ENCODE data around the gene LCMT2.

Gene LCMT2

GRCh38 chr15:43281926-43282602 is 48.3 kb downstream of the LCMT2 start:
- H3K36me3 ChIP-seq (ENCODE audit: insufficient read depth, low read length): no peaks in the 10 kb centered on the region
- H3K27ac ChIP-seq (ENCODE audit: low read depth, low read length): no peak overlapping the region
- H3K9ac ChIP-seq (ENCODE audit: low read length): no peak overlapping the region
- H3K4me3 ChIP-seq (ENCODE audit: low read depth in 1 of 2, low read length in 2 of 2): no peak overlapping the region
- no peaks in the 10 kb centered on the region for H3K9me3 ChIP-seq (ENCODE audit: low read length)
- no peaks in the 10 kb centered on the region for H3K27me3 ChIP-seq (ENCODE audit: control insufficient read depth in 1 of 2, insufficient read depth in 2 of 2, low read length in 2 of 2)
- H3K4me1 ChIP-seq (ENCODE audit: insufficient read depth, low read length): no peaks in the 10 kb centered on the region

DNA sequence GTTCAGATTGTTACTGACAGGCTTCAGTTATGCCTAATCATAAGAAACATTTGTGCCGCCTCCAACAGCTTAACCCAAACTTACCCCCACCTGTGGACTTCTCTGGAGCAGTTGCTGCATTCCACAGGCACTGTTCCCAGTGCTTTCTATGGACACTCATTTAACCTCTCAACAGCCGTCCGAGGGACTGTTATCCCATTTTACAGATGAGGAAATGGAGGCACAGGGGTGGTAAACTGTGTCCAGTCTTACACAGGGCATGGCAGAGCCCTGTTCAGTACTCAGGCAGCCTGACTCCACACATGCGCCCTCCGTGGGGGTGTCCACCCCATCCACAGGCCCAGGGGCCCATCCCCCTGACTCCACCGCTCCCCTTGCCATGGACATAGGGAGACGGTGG is 49.4 kb downstream of the LCMT2 start:
- Histone ChIP-seq H3K4me3 (ENCODE audit: low read depth in 1 of 2, low read length in 2 of 2) (no peak overlapping the region), H3K27me3 (ENCODE audit: control insufficient read depth in 1 of 2, insufficient read depth in 2 of 2, low read length in 2 of 2) (no peaks in the 10 kb centered on the region), H3K36me3 (ENCODE audit: insufficient read depth, low read length) (no peaks in the 10 kb centered on the region), H3K27ac (ENCODE audit: low read depth, low read length) (no peak overlapping the region), H3K9ac (ENCODE audit: low read length) (no peak overlapping the region), H3K4me1 (ENCODE audit: insufficient read depth, low read length) (no peaks in the 10 kb centered on the region), H3K9me3 (ENCODE audit: low read length) (no peaks in the 10 kb centered on the region)

DNA sequence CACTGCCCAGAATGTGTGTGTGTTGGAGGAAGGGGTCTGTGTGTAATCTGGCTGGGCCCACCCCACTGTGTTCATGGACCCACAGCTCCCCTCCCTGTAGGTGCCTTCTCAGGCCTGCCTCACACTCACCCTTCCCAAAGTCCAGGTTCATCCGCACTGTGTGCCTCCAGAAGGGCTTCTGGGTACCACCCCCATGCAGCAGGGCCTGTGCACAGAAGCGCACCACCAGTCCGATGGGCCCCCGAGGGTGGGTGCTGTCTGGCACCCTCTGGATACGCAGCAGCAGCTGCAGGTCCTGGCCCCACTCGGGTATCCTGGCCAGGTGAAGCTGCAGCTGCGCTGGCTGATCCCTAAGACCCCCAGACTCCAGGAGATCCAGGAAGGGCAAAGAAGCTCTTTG is 50.9 kb downstream of the LCMT2 start:
- no peaks in the 10 kb centered on the region for H3K27me3 ChIP-seq (ENCODE audit: control insufficient read depth in 1 of 2, insufficient read depth in 2 of 2, low read length in 2 of 2)
- H3K36me3 ChIP-seq (ENCODE audit: insufficient read depth, low read length): no peaks in the 10 kb centered on the region
- no peak overlapping the region for H3K27ac ChIP-seq (ENCODE audit: low read depth, low read length)
- no peaks in the 10 kb centered on the region for H3K4me1 ChIP-seq (ENCODE audit: insufficient read depth, low read length)
- H3K4me3 ChIP-seq (ENCODE audit: low read depth in 1 of 2, low read length in 2 of 2): no peak overlapping the region
- no peaks in the 10 kb centered on the region for H3K9me3 ChIP-seq (ENCODE audit: low read length)
- H3K9ac ChIP-seq (ENCODE audit: low read length): no peak overlapping the region

GRCh38 chr15:43278869-43279268 is 51.5 kb downstream of the LCMT2 start:
- Histone ChIP-seq H3K27ac (ENCODE audit: low read depth, low read length) (no peak overlapping the region), H3K9ac (ENCODE audit: low read length) (no peak overlapping the region), H3K36me3 (ENCODE audit: insufficient read depth, low read length) (no peaks in the 10 kb centered on the region), H3K27me3 (ENCODE audit: control insufficient read depth in 1 of 2, insufficient read depth in 2 of 2, low read length in 2 of 2) (no peaks in the 10 kb centered on the region), H3K9me3 (ENCODE audit: low read length) (no peaks in the 10 kb centered on the region), H3K4me3 (ENCODE audit: low read depth in 1 of 2, low read length in 2 of 2) (no peak overlapping the region), H3K4me1 (ENCODE audit: insufficient read depth, low read length) (no peaks in the 10 kb centered on the region)

GRCh38 chr15:43277901-43278300 is 52.5 kb downstream of the LCMT2 start:
- Histone ChIP-seq H3K27me3 (ENCODE audit: control insufficient read depth in 1 of 2, insufficient read depth in 2 of 2, low read length in 2 of 2) (no peaks in the 10 kb centered on the region), H3K4me3 (ENCODE audit: low read depth in 1 of 2, low read length in 2 of 2) (no peak overlapping the region)

DNA sequence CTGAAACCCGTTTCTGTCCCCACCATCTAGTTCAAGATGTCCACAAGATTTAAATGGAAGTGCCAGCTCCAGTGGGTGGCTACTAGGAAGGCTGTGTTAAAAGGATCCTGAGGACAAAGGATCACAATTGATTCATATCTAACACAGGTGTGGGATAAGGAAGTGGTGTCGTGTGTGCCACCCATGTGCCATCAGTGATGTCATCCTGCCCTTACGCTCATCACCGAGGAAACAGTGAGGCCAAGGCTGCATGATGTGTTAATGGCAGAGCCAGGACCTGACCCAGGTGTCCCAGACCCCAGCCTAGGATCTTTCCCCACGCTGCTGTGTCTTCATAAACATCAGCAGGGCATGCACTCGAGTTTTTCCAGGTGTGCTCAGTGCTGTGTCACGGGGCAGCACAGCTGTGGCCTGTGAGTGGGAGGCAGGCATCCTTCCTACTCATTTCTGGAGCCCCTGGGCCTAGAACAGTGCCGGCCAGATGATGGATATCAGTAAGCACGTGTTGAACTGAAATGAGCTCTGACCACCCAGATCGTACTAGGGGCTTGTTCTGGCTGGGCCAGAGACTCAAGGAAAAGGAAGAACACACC is 53.0 kb downstream of the LCMT2 start:
- H3K9me3 ChIP-seq (ENCODE audit: low read length): no peaks in the 10 kb centered on the region
- H3K36me3 ChIP-seq (ENCODE audit: insufficient read depth, low read length): no peaks in the 10 kb centered on the region
- H3K9ac ChIP-seq (ENCODE audit: low read length): no peak overlapping the region
- H3K27me3 ChIP-seq (ENCODE audit: control insufficient read depth in 1 of 2, insufficient read depth in 2 of 2, low read length in 2 of 2): no peaks in the 10 kb centered on the region
- no peak overlapping the region for H3K4me3 ChIP-seq (ENCODE audit: low read depth in 1 of 2, low read length in 2 of 2)
- no peak overlapping the region for H3K27ac ChIP-seq (ENCODE audit: low read depth, low read length)
- H3K4me1 ChIP-seq (ENCODE audit: insufficient read depth, low read length): no peaks in the 10 kb centered on the region

More at GRCh38 chr15:43277901-43278300, 52.5 kb downstream of the LCMT2 start:
- H3K36me3 ChIP-seq (ENCODE audit: insufficient read depth, low read length): no peaks in the 10 kb centered on the region
- H3K9ac ChIP-seq (ENCODE audit: low read length): no peak overlapping the region
- no peaks in the 10 kb centered on the region for H3K9me3 ChIP-seq (ENCODE audit: low read length)
- no peak overlapping the region for H3K27ac ChIP-seq (ENCODE audit: low read depth, low read length)
- no peaks in the 10 kb centered on the region for H3K4me1 ChIP-seq (ENCODE audit: insufficient read depth, low read length)

- Histone ChIP-seq H3K36me3 (ENCODE audit: insufficient read depth, low read length) (no peaks in the 10 kb centered on the region), H3K4me1 (ENCODE audit: insufficient read depth, low read length) (no peaks in the 10 kb centered on the region), H3K4me3 (ENCODE audit: low read depth in 1 of 2, low read length in 2 of 2) (no peak overlapping the region), H3K9ac (ENCODE audit: low read length) (no peak overlapping the region), H3K27me3 (ENCODE audit: control insufficient read depth in 1 of 2, insufficient read depth in 2 of 2, low read length in 2 of 2) (no peaks in the 10 kb centered on the region), H3K9me3 (ENCODE audit: low read length) (no peaks in the 10 kb centered on the region), H3K27ac (ENCODE audit: low read depth, low read length) (no peak overlapping the region)
Observed at GRCh38 chr15:43276563-43277200, 53.7 kb downstream of the LCMT2 start.

DNA sequence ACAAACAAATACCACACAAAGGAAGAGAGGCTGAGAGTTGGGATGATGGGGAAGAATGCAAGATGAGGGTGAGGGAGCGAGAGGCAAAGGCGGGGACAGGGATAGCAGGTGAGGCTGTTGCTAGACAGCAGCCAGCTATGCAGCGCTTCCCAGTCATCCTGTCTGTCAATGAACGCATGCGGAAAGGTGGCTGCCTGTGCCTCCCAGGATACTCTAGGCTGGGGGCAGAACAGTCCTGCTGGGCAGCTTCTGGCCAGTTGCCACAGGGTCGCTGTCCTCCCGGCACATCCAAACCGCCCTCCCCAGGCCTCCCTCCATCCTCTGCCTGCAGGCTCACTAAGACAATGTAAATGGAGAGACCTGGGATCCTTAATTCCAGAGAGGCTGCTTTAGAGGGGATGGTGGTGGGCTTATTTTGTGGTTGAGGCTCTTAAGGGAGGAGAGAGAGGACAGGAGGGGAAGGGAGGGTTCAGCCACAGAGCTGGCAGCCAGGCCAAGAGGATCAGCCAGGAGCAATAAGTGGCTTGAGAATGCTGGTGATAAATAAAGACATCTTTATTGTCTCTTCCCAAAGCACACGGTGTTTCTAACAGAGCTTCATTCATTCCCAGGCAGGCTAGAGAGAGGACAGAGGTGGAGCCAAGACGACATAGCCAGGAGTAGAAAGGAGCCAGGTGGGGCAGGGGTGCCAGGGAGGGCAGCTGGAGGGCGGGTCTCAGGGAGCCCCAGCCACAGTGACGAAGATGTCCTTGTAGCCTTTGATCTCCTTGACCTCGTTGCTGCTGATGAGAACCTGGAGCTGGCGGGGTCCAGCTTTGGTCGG is 54.4 kb downstream of the LCMT2 start:
- no peak overlapping the region for H3K27ac ChIP-seq (ENCODE audit: low read depth, low read length)
- no peaks in the 10 kb centered on the region for H3K4me1 ChIP-seq (ENCODE audit: insufficient read depth, low read length)
- H3K9ac ChIP-seq (ENCODE audit: low read length): no peak overlapping the region
- no peaks in the 10 kb centered on the region for H3K27me3 ChIP-seq (ENCODE audit: control insufficient read depth in 1 of 2, insufficient read depth in 2 of 2, low read length in 2 of 2)
- no peaks in the 10 kb centered on the region for H3K9me3 ChIP-seq (ENCODE audit: low read length)
- no peak overlapping the region for H3K4me3 ChIP-seq (ENCODE audit: low read depth in 1 of 2, low read length in 2 of 2)
- no peaks in the 10 kb centered on the region for H3K36me3 ChIP-seq (ENCODE audit: insufficient read depth, low read length)

GRCh38 chr15:43274136-43274535 is 56.2 kb downstream of the LCMT2 start:
- Histone ChIP-seq H3K4me1 (ENCODE audit: insufficient read depth, low read length) (no peaks in the 10 kb centered on the region), H3K9ac (ENCODE audit: low read length) (no peak overlapping the region), H3K36me3 (ENCODE audit: insufficient read depth, low read length) (no peaks in the 10 kb centered on the region), H3K27ac (ENCODE audit: low read depth, low read length) (no peak overlapping the region), H3K27me3 (ENCODE audit: control insufficient read depth in 1 of 2, insufficient read depth in 2 of 2, low read length in 2 of 2) (no peaks in the 10 kb centered on the region), H3K9me3 (ENCODE audit: low read length) (no peaks in the 10 kb centered on the region), H3K4me3 (ENCODE audit: low read depth in 1 of 2, low read length in 2 of 2) (no peak overlapping the region)
